SH-SY5Y (cell line): ENCODE results near the gene ANKRD11.

Source experiments
- GATA2 ChIP-seq: IDR thresholded peaks from 2 replicates; pipeline ENCODE4 v1.6.1; 2011; ENCODE audit warnings: mild to moderate bottlenecking, low read depth, low read length
- GATA3 ChIP-seq: IDR thresholded peaks from 2 replicates; pipeline ENCODE4 v1.6.1; 2011; ENCODE audit warnings: low read depth, mild to moderate bottlenecking, low read length, moderate library complexity

DNA sequence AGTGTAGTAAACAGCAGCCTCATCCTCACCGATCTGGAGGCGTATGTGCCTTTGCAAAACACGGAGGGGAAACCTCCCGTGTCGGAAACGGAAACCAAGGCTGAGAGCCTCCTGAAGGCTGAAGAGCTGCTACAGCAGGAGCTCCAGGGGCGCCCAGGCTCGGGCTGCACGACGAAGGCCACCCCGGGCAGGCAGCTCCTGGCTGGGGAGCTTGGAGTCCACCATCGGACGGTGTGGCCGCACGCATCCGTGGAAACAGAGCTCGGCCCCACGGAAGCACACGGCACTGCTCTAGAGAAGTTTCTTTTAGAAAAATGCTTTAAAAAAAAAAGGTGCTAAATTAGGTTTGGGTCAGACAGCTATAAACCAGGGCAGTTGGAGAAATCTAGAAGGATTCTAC, 201.4 kb downstream of the ANKRD11 start:
- no peak for TF ChIP-seq GATA2
- TF ChIP-seq GATA3, result no peak
